HG02588 (cell line): Measurements from ENCODE around the gene FGFR2.

Experiments
- ATAC-seq: cut with Tn5 transposase; IDR thresholded peaks from one replicate; pipeline ENCODE4 v1.9.1; 2021; ENCODE audit warnings: mild to moderate bottlenecking, moderate library complexity; ENCODE audit not compliant: unreplicated experiment

The FGFR2 gene

GRCh38 chr10:121598263-121599249 is at the start of gene FGFR2:
Gene FGFR2, minus strand, starts transcription at chr10:121598444. Its CDS starts 4,627 bp downstream, at chr10:121593817.
- ATAC-seq: peak; percentile 91

- ATAC-seq: no peak
Measured at GRCh38 chr10:121647401-121647800, 49.2 kb upstream of the FGFR2 start.

- no peak for ATAC-seq
Measured at GRCh38 chr10:121645696-121646095, 47.5 kb upstream of the FGFR2 start.

- ATAC-seq: no peak
Measured at GRCh38 chr10:121644501-121644900, 46.3 kb upstream of the FGFR2 start.

- no peak for ATAC-seq
Measured at GRCh38 chr10:121640266-121640665, 42.0 kb upstream of the FGFR2 start.

GRCh38 chr10:121639416-121639815 is 41.2 kb upstream of the FGFR2 start:
- ATAC-seq: no peak

GRCh38 chr10:121637437-121637836 is 39.2 kb upstream of the FGFR2 start:
- no peak for ATAC-seq

GRCh38 chr10:121633056-121633455 is 34.8 kb upstream of the FGFR2 start:
- ATAC-seq: no peak

GRCh38 chr10:121631365-121632029 is 33.3 kb upstream of the FGFR2 start:
- ATAC-seq: no peak

GRCh38 chr10:121628859-121629258 is 30.6 kb upstream of the FGFR2 start:
- no peak for ATAC-seq

- ATAC-seq: no peak
Measured at GRCh38 chr10:121627876-121628581, 29.8 kb upstream of the FGFR2 start.

GRCh38 chr10:121624836-121625486 is 26.7 kb upstream of the FGFR2 start:
- no peak for ATAC-seq

GRCh38 chr10:121618906-121619305 is 20.7 kb upstream of the FGFR2 start:
- ATAC-seq: no peak

- no peak for ATAC-seq
Measured at GRCh38 chr10:121617176-121617575, 18.9 kb upstream of the FGFR2 start.

GRCh38 chr10:121616291-121616690 is 18.0 kb upstream of the FGFR2 start:
- no peak for ATAC-seq

- ATAC-seq: no peak
Measured at GRCh38 chr10:121615836-121616235, 17.6 kb upstream of the FGFR2 start.

GRCh38 chr10:121615435-121615793 is 17.2 kb upstream of the FGFR2 start:
- ATAC-seq: no peak

- no peak for ATAC-seq
Measured at GRCh38 chr10:121614613-121615434, 16.6 kb upstream of the FGFR2 start.

- no peak for ATAC-seq
Measured at GRCh38 chr10:121613456-121613855, 15.2 kb upstream of the FGFR2 start.
